H9 (cell line): ENCODE measurements around the gene PCGF6. TPM values are rescaled to one million over a fixed set of nuclear protein-coding genes. Genes with fewer than 3 reads are reported as not detected.

Experiments
- DNase-seq: peaks from one replicate; pipeline ENCODE4 v3.0.0-alpha.2; 2017
- H2AFZ ChIP-seq: one replicate; pipeline ENCODE4 v1.6.1; 2013; ENCODE audit warnings: mild to moderate bottlenecking, low read length, control low read depth, moderate library complexity
- H2AK5ac ChIP-seq: 2 replicates; pipeline ENCODE4 v1.6.1; 2013; ENCODE audit warnings: low read length, control low read depth, mixed read lengths; ENCODE audit not compliant: insufficient read length
- H2BK120ac ChIP-seq: one replicate; pipeline ENCODE4 v1.6.1; 2013; ENCODE audit warnings: low read depth, mild to moderate bottlenecking, low read length, control low read depth, inconsistent platforms; ENCODE audit not compliant: poor library complexity, severe bottlenecking
- H2BK12ac ChIP-seq: 2 replicates; pipeline ENCODE4 v1.6.1; 2013; ENCODE audit warnings: low read length, control low read depth, mixed read lengths, low read depth; ENCODE audit not compliant: insufficient read length
- H2BK15ac ChIP-seq: 2 replicates; pipeline ENCODE4 v1.6.1; 2013; ENCODE audit warnings: low read depth, low read length, control low read depth
- H2BK20ac ChIP-seq: one replicate; pipeline ENCODE4 v1.6.1; 2013; ENCODE audit warnings: low read depth, mild to moderate bottlenecking, low read length, control low read depth, inconsistent platforms; ENCODE audit not compliant: poor library complexity, severe bottlenecking
- H2BK5ac ChIP-seq: 2 replicates; pipeline ENCODE4 v1.6.1; 2013; ENCODE audit warnings: low read length, control low read depth, mixed read lengths; ENCODE audit not compliant: insufficient read length
- H3K14ac ChIP-seq: 2 replicates; pipeline ENCODE4 v1.6.1; 2013; ENCODE audit warnings: low read length, control low read depth; ENCODE audit not compliant: insufficient read depth
- H3K18ac ChIP-seq: 2 replicates; pipeline ENCODE4 v1.6.1; 2013; ENCODE audit warnings: low read depth, mild to moderate bottlenecking, mixed read lengths, low read length, control low read depth; ENCODE audit not compliant: insufficient read length
- H3K23ac ChIP-seq: 2 replicates; pipeline ENCODE4 v1.6.1; 2013; ENCODE audit warnings: low read length, control low read depth, mixed read lengths, low read depth; ENCODE audit not compliant: insufficient read length
- H3K23me2 ChIP-seq: 2 replicates; pipeline ENCODE4 v1.6.1; 2013; ENCODE audit warnings: low read depth, mild to moderate bottlenecking, mixed read lengths, low read length, control low read depth; ENCODE audit not compliant: insufficient read length, poor library complexity, severe bottlenecking
- H3K27ac ChIP-seq: 2 replicates; pipeline ENCODE4 v1.5.1; 2013; ENCODE audit warnings: low read length, control low read depth, mixed read lengths, low read depth; ENCODE audit not compliant: insufficient read length
- H3K27me3 ChIP-seq: 2 replicates; pipeline ENCODE4 v1.6.1; 2013; ENCODE audit warnings: low read length, control low read depth, inconsistent platforms; ENCODE audit not compliant: insufficient read depth
- H3K4ac ChIP-seq: 2 replicates; pipeline ENCODE4 v1.6.1; 2013; ENCODE audit warnings: low read depth, mild to moderate bottlenecking, control low read depth, inconsistent platforms, low read length, moderate library complexity
- H3K4me1 ChIP-seq: 2 replicates; pipeline ENCODE4 v1.6.1; 2013; ENCODE audit warnings: low read length, control low read depth, inconsistent platforms; ENCODE audit not compliant: insufficient read depth
- H3K4me2 ChIP-seq: 2 replicates; pipeline ENCODE4 v1.6.1; 2013; ENCODE audit warnings: low read length, control low read depth, mixed read lengths; ENCODE audit not compliant: insufficient read length, insufficient read depth
- H3K56ac ChIP-seq: 2 replicates; pipeline ENCODE4 v1.6.1; 2013; ENCODE audit warnings: low read depth, mild to moderate bottlenecking, mixed read lengths, low read length, control low read depth; ENCODE audit not compliant: insufficient read length
- H3K79me1 ChIP-seq: 2 replicates; pipeline ENCODE4 v1.6.1; 2013; ENCODE audit warnings: low read depth, mild to moderate bottlenecking, moderate library complexity, low read length, control low read depth, inconsistent platforms; ENCODE audit not compliant: insufficient read depth, poor library complexity, severe bottlenecking
- H3K79me2 ChIP-seq: 2 replicates; pipeline ENCODE4 v1.6.1; 2013; ENCODE audit warnings: low read length, control low read depth, inconsistent platforms; ENCODE audit not compliant: insufficient read depth
- H3K9ac ChIP-seq: 2 replicates; pipeline ENCODE4 v1.6.1; 2013; ENCODE audit warnings: low read length, control low read depth, mixed read lengths; ENCODE audit not compliant: insufficient read length; ENCODE audit errors: extremely low read depth
- H3K9me3 ChIP-seq: one replicate; pipeline ENCODE4 v1.6.1; 2013; ENCODE audit warnings: low read depth, low read length, inconsistent platforms; ENCODE audit not compliant: control insufficient read depth
- H3T11ph ChIP-seq: one replicate; pipeline ENCODE4 v1.6.1; 2013; ENCODE audit warnings: mild to moderate bottlenecking, low read length, control low read depth, inconsistent platforms
- H4K20me1 ChIP-seq: one replicate; pipeline ENCODE4 v1.6.1; 2013; ENCODE audit not compliant: control insufficient read depth, insufficient read length, insufficient read depth
- H4K5ac ChIP-seq: 2 replicates; pipeline ENCODE4 v1.6.1; 2013; ENCODE audit warnings: low read depth, mild to moderate bottlenecking, mixed read lengths, low read length, control low read depth; ENCODE audit not compliant: insufficient read length
- H4K8ac ChIP-seq: replicated peaks from 2 replicates; pipeline ENCODE4 v1.6.1; 2013; ENCODE audit warnings: low read length, control low read depth, mixed read lengths, low read depth; ENCODE audit not compliant: insufficient read length
- H4K91ac ChIP-seq: 2 replicates; pipeline ENCODE4 v1.6.1; 2013; ENCODE audit warnings: low read depth, mild to moderate bottlenecking, moderate library complexity, mixed read lengths, low read length, control low read depth; ENCODE audit not compliant: insufficient read length
- H3K27ac Mint-ChIP-seq, 3 experiments: 2 replicates in 2 of 3; 3 replicates in 1 of 3; pipeline ENCODE4 v1.8.0; 2020 to 2021; ENCODE audit warnings: mixed read lengths in 3 of 3, mild to moderate bottlenecking in 1 of 3, moderate library complexity in 1 of 3
- H3K27me3 Mint-ChIP-seq: 2 replicates; pipeline ENCODE4 v1.8.0; 2021; ENCODE audit warnings: low read depth, mild to moderate bottlenecking, moderate library complexity, mixed read lengths
- H3K36me3 Mint-ChIP-seq, 3 experiments: 2 replicates in 2 of 3; 3 replicates in 1 of 3; pipeline ENCODE4 v1.8.0; 2020 to 2021; ENCODE audit warnings: low read depth in 3 of 3, mixed read lengths in 3 of 3; ENCODE audit not compliant: insufficient read depth in 1 of 3
- H3K4me1 Mint-ChIP-seq, 2 experiments: 2 replicates each; pipeline ENCODE4 v1.8.0; 2020; ENCODE audit warnings: mixed read lengths in 2 of 2
- H3K4me3 Mint-ChIP-seq, 2 experiments: 2 replicates in 1 of 2; 3 replicates in 1 of 2; pipeline ENCODE4 v1.8.0; 2020 to 2021; ENCODE audit warnings: mild to moderate bottlenecking in 2 of 2, mixed read lengths in 2 of 2, moderate library complexity in 1 of 2
- H3K9me3 Mint-ChIP-seq, 2 experiments: 2 replicates in 1 of 2; 3 replicates in 1 of 2; pipeline ENCODE4 v1.8.0; 2020; ENCODE audit warnings: mild to moderate bottlenecking in 2 of 2, mixed read lengths in 2 of 2, moderate library complexity in 1 of 2
- WGBS: extraction: QIAGEN DNeasy Blood & Tissue Kit; methylation state at CpG from one replicate; pipeline ENCODE4 v1.1.7; 2013; ENCODE audit warnings: missing lambda C conversion rate, low lambda C conversion rate, mixed read lengths; ENCODE audit not compliant: insufficient read length; ENCODE audit errors: extremely low coverage; 5-methylcytosine and 5-hydroxymethylcytosine counted together
- total RNA-seq: library from RNA; stranded (reverse); gene quantifications from 2 replicates; pipeline ENCODE4 v1.2.1, GENCODE V29; 2021
- TF ChIP-seq, protein P1 (sequence below): fragments of 200-600 bp; sonication (generic); conservative IDR thresholded peaks from 3 replicates; pipeline ENCODE4 v1.8.0; 2021; ENCODE audit warnings: antibody characterized with exemption, mild to moderate bottlenecking

Gene PCGF6
- total RNA-seq, 1 experiment from 2014 or later = 23.5 TPM

DNA sequence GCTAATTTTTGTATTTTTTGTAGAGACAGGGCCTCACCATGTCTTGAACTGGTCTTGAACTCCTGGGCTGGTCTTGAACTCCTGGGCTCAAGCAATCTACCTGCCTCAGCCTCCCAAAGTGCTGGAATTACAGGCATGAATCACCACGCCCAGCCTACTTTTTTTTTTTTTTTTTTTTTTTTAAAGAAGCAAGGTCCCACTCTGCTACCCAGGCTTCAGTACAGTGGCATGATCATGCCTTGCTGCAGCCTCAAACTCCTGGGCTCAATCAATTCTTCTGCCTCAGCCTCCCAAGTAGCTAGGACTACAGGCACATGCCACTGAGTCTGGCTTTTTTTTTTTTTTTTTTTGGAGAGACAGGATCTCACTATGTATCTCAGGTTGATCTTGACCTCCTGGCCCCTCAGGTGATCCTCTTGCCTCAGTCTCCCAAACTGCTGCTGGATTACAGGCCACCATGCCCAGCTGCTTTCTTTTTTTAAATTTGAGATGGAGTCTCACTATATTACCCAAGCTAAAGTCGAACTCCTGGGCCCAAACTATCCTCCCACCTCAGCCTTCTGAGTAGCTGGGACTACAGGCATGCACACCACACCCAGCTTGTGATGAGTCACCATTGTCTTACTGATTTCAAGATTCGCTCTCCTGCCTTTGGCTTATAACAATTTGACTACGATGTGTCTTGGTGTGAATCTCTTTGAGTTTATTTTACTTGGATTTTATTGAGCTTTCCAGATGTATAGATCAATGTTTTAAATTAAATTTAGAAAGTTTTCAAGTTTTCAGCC is 96.2 kb downstream of the PCGF6 start:
- no peak overlapping the region for H2BK5ac ChIP-seq
- no peaks in the 10 kb centered on the region for H3K79me1 ChIP-seq
- H3K27ac ChIP-seq = no peak overlapping the region
- no peak overlapping the region for H4K5ac ChIP-seq
- H3K56ac ChIP-seq = no peak overlapping the region
- peaks cover 3 to 5% of the 10 kb centered on the region in 2 experiments; a peak in 1 of 4 replicates for H3K4me1 Mint-ChIP-seq
- H3K79me2 ChIP-seq = no peaks in the 10 kb centered on the region
- H3K23ac ChIP-seq = no peak overlapping the region
- H2BK12ac ChIP-seq = no peak overlapping the region
- H3K23me2 ChIP-seq = no peaks in the 10 kb centered on the region
- H4K91ac ChIP-seq = no peak overlapping the region
- H3K9me3 ChIP-seq = peaks cover under 1% of the 10 kb centered on the region
- H4K8ac ChIP-seq = no peak overlapping the region
- peaks cover 21 to 24% of the 10 kb centered on the region in 2 experiments for H3K9me3 Mint-ChIP-seq
- no peak overlapping the region for H2AK5ac ChIP-seq
- H3K9ac ChIP-seq = no peak overlapping the region
- peaks cover 8 to 17% (median 14%) of the 10 kb centered on the region in 3 experiments for H3K36me3 Mint-ChIP-seq
- TF ChIP-seq, protein P1, sequence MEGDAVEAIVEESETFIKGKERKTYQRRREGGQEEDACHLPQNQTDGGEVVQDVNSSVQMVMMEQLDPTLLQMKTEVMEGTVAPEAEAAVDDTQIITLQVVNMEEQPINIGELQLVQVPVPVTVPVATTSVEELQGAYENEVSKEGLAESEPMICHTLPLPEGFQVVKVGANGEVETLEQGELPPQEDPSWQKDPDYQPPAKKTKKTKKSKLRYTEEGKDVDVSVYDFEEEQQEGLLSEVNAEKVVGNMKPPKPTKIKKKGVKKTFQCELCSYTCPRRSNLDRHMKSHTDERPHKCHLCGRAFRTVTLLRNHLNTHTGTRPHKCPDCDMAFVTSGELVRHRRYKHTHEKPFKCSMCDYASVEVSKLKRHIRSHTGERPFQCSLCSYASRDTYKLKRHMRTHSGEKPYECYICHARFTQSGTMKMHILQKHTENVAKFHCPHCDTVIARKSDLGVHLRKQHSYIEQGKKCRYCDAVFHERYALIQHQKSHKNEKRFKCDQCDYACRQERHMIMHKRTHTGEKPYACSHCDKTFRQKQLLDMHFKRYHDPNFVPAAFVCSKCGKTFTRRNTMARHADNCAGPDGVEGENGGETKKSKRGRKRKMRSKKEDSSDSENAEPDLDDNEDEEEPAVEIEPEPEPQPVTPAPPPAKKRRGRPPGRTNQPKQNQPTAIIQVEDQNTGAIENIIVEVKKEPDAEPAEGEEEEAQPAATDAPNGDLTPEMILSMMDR = no peak
- no CpG with 5 or more reads among the region's 4 CpGs for WGBS
- no peak overlapping the region for H3K18ac ChIP-seq
- peak overlapping the region in 2 of 3 experiments; percentile 32 to 66; a peak in 1 of 7 replicates for H3K27ac Mint-ChIP-seq
- no peaks in the 10 kb centered on the region for H4K20me1 ChIP-seq
- H2AFZ ChIP-seq = no peak overlapping the region
- H3K27me3 Mint-ChIP-seq = peaks cover 4% of the 10 kb centered on the region
- no peak overlapping the region for H3T11ph ChIP-seq
- H3K4ac ChIP-seq = no peak overlapping the region
- no peaks in the 10 kb centered on the region for H3K27me3 ChIP-seq
- H3K4me1 ChIP-seq = no peaks in the 10 kb centered on the region
- no peak overlapping the region for H2BK20ac ChIP-seq
- no peak for DNase-seq
- no peak overlapping the region for H2BK15ac ChIP-seq
- H2BK120ac ChIP-seq = no peak overlapping the region
- H3K4me3 Mint-ChIP-seq = no peak overlapping the region
- H3K14ac ChIP-seq = no peak overlapping the region
- no peak overlapping the region for H3K4me2 ChIP-seq
